HG03354 (cell line): ENCODE data around the gene RO60.

Source experiments
- ATAC-seq: cut with Tn5 transposase; IDR thresholded peaks from one replicate; pipeline ENCODE4 v1.9.1; 2021; ENCODE audit warnings: mild to moderate bottlenecking; ENCODE audit not compliant: unreplicated experiment, poor library complexity, severe bottlenecking

Gene RO60

DNA sequence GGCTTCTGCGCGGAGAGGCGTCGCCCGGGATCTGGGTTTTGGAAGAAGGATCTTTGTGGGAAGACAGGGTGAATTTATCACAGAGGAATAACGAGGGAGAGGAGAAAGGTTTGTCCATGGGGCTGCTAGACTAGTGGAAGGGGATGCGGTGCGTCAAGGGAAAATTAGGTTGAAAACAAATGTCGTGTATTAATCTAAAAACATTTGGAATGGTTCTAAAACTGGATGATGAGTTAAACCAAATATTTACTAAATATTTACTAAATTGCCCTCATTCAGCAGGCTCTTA lies 647 bp downstream of the RO60 start:
- ATAC-seq = no peak

DNA sequence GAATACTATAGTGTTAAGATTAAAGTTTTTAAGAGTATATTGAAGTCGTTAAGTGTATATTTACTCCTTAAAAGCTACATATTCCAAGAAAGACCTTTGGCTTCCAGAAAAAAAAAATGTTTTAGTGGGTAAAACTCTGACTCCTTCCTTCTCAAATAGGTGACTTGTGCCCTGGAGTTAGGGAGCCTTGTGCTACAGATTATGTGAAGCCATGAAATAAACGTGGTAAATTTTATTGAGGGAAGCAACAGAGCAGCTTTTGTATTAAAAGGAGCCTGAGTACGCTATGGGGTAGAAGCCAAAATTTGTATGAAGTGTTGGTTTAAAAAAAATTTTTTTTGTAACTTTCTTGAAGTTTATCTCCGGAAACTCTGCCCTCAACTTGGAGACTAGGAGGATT lies 994 bp downstream of the RO60 start:
- ATAC-seq = no peak

DNA sequence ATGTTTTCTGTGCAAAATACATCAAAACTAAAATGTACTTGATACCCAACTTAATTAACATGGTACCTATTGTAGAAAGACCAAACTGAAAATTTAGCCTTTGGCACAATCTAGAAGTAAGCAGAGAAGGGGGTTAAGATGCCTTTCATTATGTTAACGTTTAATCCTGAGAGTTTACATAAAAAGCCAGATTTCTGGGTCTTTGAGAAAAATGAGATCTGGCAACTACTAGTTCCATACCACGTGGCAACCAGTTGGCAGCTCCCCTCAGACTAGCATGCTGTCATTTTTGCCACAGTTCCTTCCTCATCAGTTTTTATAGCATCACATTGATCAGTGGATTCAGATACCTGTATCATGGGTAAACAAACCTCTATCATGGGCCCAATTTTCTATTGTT lies 1.5 kb downstream of the RO60 start:
- no peak for ATAC-seq

DNA sequence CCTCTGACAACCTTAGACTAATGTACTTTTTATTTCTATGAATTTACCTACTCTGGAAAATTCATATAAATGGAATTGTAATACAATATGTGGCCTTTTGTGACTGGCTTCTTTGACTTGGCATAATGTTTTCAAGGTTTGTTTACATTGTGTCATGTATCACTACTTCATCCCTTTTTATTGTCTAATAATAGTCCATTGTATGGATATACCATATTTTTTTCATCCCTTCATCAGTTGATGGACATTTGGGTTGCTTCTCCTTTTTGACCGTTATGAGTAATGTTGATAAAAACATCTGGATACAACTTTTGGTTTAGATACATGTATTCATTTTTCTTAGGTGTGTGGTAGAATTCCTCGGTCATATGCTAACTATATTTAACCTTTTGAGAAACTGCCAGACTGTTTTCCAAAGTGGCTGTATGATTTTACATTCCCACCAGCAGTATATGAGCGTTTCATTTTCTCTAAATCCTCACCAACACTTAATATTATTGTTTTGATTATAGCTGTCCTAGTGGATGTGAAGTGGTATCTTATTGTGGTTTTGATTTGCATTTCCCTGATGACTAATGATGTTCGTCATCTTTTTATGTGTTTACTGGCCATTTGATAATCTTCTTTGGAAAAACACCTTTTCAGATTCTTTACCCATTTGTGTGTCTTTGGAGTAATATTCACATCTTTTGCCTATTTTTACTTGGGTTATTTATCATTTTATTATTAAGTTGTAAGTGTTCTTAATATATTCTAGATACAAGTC lies 3.5 kb downstream of the RO60 start:
- ATAC-seq = no peak

DNA sequence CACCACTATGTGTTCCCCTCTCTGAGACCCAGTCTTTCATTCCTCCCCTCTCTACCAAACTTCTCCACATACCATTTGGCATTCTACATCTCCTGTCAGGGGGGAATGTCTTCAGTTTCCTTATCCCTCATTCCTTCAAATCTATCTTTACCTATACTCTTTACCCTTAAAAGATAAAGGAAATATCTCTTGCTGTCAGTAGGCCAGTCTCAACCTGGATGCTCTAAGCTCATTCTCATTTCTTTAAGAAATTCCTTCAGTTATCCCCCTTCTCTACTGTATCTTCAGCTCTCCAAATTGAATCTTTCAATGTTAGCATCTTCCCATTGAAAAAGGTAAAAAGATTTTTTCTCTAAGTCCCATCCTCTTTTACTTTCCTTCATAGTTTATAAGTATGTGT lies 6.5 kb downstream of the RO60 start:
- ATAC-seq = no peak

DNA sequence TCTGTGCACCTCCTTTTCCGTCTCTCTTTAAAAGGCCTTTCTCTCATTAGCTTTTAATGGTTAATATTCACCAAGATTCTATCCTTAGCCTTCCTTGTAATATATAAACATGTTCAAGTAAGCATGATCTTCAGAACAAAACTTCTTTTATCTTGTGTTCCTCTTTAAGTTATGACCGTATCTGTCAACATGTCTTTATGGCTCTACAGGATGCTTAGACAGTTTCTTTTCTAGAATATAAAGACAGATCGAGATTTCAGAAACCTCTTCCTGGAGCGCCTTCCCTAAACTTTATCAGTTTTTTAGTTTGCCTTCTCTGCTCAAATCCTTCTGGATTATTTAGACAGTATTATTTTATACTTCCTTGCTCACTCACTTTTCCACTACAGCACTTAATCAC lies 7.2 kb downstream of the RO60 start:
- ATAC-seq = no peak

DNA sequence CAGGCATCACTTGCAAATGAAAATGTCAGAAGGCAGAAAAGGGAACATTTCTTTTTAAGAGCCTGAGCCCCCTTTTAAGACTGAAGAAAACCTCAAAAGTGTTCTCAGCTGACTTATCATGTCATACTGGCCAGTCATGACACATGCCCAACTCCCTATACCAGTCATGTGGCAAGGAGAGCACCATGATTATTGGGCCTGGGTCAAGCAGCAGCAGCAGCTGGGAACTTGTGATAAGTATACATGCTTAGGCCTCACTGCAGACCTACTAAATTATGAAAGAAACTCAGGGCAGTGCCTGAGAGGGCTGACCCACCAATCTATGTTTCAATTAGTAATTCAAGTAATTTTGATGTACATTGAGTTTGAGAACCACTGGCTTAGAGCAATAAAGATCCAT lies 8.6 kb downstream of the RO60 start:
- ATAC-seq = no peak

DNA sequence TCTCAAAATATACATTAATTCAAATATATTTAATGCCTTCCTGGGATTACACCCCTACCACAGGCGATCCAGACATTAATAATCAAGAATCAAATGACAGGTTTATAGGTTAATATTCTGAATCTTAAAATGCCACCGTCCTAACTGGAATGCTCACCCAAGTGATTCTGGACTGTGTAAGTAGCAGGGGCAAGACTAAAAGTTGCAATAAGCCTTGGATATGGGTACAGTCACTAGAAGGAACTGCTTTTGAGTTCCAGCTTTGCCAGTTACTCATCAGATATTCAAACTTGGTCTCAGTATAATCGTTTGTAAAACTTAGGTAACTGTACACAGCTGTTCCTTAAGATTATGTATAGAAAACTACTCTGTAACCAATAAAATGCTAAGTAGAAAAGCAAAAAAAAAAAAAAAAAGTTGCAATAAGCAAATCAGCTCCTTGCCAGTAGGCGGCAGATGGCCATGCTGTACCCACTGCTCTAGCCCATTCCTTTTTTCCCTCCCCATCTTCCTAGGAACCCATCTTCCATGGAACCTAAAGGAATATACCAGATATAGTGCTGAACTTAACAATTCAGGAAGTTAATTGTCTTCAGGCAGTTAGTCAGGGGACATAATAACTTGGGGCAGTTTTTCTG lies 10.5 kb downstream of the RO60 start:
- peak; percentile 48 for ATAC-seq

DNA sequence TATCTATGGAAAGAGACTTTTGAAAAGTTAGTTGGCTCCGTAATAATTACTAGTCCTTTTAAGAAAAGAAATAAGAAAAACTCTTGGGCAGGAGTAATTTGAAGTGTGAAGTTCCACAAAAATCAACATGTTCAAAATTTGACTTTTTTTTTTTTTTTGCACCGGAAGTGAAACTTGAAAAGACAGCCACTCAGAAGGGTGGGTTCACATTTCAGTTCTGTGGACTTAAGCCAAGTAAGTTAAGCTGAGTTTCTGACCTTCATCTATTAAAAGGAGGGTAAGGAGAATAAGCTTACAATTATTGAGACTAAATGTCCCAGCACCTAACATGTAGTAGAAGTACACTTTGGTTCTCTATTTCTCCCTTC lies 11.0 kb downstream of the RO60 start:
- peak; percentile 54 for ATAC-seq

DNA sequence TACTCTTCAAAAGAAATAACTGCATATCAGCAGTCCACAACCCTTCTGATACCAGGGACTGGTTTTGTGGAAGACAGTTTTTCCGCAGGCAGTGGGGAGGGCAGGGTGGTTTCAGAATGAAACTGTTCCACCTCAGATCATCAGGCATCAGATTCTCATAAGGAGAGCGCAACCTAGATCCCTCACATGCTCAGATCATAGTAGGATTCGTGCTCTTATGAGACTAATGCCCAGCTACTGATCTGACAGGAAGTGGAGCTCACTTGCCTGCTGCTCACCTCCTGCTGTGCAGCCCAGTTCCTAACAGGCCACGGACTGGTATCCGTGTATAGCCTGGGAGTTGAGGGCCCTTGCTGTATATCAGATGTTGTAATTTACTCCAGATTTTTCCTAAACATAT lies 11.5 kb downstream of the RO60 start:
- no peak for ATAC-seq

DNA sequence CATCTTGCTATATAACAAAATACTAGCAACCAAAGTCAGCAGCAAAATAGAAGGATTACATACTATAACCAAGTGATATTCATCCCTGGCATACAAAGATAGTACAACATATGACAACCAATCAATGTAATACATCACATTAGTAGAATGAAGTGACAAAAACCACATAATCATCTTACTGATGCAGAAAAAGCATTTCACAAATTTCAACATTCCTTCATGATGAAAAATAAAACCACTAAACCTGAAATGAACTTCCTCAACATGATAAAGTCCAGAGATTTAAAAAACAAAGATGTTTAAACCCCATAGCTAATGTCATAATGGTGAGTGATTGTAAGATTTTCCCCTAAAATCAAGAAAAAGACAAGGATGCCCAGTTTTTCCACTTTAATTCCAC lies 18.6 kb downstream of the RO60 start:
- ATAC-seq = no peak

DNA sequence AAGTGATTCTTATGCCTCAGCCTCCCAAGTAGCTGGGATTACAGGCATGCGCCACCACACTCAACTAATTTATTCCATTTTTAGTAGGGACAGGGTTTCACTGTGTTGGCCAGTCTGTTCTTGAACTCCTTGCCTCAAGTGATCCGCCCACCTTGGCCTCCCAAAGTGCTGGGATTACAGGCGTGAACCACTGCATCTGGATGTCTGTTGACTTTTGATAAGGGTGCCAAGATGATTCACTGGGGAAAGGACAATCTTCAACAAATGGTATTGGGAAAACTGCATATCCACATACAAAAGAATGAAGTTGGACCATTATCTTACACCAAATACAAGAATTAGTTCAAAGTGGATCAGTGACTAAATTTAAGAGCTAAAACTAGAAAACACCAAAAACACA lies 19.8 kb downstream of the RO60 start:
- no peak for ATAC-seq

DNA sequence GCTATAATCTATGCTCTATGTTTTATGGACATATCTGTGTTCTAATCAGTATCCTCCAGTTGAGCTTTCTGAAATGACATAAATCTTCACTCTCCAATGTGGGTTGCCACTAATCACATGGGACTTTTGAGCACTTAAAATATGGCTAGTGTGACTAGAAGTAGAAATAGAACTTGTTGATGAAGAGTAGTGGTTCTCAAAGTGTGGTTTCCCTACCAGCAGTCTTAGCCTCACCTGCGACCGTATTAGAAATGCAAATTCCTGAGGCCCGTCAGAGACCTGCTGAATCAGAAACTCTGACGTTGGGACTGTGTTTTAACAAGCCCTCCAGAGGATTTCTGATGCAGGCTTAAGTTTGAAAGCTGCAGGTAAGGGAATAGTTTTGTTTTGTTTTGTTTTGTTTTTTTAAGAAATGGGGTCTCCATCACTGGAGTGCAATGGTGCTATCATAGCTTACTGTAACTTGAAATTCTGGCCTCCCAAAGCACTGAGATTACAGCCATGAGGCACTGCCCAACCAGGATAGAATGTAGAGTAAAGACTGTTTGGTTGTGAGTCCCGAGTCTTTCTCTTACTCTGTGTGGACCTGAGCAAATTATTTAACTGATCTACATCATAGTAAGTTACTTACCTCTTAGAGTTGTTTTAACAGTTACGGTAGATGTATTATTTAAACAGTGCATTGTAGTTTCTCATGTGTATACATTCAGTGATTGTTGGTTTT lies 24.1 kb downstream of the RO60 start:
- peak; percentile 94 for ATAC-seq

DNA sequence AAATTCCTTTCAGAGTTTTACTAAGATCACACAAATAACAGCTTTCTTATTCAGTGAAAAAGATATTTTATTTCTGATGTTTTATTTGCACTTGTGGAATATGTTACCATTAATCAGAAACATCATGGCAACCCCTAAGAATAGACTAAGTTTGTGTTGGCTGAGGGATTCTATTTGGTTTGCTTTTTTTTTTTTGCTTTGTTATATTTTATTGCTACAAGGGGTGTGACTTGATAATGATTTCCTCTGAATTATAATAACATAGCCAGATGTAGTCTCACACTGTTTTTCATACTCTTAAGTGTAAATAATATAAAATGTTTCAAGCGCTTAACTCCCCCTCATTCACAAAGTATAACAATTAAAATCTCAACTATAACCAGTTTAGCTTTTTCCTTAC lies 25.9 kb downstream of the RO60 start:
- no peak for ATAC-seq

DNA sequence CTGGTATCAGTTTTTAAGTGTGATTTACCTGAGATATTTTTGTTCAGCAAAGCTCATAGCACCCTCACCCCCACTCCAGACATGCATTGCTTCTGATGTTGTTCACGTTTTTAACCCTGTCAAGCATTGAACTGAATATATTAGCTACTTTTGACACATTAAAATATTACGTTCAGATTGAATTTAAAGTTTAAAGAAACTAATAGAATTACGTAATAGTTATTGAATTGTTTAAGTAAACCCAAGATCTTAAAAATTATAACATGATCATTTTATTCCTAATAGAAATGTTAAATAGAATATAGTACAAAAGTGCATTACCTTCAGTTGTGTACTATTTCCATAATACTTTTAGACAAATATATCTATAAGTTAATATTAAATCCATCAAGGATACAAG lies 26.9 kb downstream of the RO60 start:
- no peak for ATAC-seq

DNA sequence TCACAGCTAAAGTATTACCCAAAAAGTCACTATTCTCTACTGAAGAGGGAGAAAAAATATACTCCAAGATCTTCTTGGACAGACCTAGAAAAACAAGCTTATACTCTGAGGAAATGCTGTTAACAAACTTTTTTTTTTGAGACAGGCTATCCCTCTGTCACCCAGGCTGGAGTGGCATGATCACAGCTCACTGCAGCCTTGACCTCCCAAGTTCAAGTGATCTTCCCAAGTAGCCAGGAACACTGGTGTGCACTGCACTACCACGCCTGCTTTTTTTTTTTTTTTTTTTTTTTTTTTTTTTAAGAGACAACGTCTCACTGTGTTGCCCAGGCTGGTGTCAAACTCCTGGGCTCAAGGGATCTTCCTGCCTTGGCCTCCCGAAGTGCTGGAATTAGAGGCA lies 28.5 kb downstream of the RO60 start:
- ATAC-seq = no peak

DNA sequence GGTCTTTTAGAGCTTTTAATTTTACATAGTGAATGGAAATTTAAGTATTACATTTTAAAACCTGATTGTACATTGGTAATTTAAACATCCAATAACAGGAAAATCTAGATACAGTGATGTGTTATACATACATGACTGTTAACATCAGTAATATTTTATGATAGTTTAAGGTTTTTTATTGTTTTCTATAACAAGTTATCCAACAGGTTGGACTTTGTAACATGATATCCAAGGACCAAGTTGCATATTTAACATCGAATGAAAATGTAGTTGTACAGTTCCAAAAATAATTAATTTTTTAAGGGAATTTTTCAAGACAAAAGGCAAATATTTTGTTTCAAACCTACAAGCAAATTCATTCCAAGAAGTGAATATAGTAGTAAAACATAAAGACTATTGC lies 31.5 kb downstream of the RO60 start:
- no peak for ATAC-seq

DNA sequence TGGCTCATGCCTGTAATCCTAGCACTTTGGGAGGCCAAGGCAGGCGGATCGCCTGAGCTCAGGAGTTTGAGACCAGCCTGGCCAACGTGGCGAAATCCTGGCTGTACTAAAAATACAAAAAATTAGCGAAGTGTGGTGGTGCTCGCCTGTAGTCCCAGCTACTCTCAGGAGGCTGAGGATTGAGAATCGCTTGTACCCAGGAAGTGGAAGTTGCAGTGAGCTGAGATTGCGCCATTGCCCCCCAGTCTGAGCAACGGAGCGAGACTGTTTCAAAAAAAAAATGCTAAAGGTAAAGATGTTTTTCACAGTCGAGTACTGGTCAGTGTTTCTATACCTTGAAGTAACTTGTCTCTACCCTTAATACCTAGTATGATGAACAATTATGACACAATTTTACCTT lies 34.7 kb downstream of the RO60 start:
- no peak for ATAC-seq

DNA sequence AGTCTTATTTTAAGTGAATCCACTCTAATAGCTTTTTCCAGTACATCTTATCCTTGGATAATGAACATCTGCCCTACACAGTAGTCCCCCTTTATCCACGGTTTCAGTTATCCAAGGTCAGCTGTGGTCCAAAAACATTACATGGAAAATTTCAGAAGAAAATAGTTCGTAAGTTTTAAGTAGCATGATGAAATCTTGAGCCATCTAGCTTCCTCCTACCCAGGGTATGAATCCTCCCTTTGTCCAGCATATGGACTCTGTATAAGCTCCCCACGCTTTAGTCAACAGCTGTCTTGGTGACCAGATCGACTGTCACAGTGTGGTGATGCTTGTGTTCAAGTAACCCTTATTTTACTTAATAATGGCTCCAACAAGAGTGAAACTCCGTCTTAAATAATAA lies 43.2 kb downstream of the RO60 start:
- no peak for ATAC-seq

DNA sequence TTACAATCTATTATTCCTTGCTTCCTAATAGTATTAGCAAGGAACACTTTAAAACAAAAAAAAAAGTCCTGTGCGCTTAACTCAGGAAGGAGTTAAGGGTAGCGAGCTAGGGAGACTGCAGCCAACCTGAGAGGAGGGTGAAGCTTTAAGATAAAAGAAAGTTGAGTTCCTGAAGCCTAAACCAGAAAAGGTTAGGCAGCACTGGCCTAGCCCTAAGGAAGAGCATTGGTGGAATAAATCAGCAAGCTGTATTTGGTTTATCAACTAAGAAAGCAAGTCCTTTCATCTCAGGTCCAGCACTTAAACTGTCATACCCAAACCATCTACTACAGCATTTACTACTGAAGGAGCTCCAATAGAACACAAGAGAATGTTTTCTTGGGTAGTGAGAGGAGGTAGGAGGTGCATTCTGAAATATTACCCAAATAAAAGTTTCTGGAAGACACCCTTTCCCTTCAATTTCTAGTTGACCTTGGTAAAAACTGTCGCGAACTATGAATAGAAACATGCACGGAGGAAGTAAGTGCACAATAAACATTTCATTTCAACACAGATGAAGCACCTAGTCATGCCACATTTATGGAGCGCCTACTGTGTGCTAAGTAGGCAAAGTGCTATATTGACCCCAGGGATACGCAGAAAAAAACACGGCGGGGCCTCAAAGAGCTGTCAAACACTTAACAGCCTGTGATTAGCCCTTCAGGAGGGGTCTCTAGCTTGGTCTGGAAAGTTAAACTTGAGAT lies 44.5 kb downstream of the RO60 start:
- peak; percentile 0 for ATAC-seq

DNA sequence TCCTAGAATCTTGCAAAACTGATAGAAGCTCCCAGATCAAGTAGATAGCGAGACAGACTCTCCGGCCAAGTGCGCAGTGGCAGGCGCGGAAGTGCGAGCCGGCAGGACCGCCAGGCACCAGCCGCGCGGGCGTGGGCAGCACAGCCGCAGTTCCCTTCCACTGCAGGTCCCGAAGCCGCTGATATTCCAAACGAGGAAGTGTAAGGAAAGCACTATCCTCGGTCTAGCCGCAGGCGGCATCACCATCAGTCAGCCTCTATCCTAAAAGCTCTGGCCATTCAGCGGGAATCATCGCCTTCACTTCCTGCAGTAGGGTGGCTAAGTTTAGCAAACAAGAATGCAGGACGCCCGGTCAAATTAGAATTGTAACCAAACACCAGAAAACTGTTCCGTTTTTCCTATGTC lies 45.1 kb downstream of the RO60 start:
- ATAC-seq = peak; percentile 42
